Measurements from ENCODE around the gene TMEM250.

Gene TMEM250

DNA sequence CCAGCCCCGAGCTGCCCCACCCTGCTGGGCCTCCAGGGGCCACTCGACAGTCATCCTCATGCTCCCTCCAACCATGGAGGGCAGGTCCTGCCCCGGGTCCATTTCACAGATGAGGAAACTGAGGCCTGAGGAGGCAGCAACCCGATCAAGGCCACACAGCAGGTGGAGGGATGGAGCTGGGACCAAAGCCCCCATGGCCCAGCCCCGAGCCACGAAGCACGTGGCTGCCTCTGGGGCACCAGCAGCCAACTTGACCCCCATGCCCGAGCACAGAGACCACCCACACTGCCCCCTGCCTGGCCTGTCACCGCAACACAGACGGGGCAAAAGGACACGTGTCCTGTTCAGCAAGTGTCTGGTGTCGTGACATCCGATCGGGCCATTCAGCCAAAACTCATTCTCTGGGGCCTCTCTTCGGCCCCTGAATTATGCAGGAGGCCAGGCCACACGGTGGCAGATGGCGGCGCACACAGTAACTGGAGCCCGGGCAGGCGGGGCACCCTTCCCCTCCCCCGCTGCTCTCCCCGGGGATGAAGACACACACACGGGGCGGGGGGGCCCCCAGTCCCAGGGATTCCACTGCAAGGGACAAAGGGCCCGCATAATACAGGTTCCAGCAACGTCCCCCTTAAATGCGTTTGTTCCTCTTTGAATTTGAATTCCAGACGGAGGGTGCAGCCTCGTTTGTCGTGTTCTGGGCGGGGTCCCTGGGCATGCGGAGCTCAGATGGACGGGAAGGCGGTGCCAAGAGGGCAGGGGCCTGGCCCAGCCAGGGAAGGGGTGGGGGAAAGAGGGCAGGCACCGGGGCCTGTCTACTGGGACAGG lies 29.4 kb upstream of the TMEM250 start:
- DNase-seq (ENCODE audit: low read depth): no peak

DNA sequence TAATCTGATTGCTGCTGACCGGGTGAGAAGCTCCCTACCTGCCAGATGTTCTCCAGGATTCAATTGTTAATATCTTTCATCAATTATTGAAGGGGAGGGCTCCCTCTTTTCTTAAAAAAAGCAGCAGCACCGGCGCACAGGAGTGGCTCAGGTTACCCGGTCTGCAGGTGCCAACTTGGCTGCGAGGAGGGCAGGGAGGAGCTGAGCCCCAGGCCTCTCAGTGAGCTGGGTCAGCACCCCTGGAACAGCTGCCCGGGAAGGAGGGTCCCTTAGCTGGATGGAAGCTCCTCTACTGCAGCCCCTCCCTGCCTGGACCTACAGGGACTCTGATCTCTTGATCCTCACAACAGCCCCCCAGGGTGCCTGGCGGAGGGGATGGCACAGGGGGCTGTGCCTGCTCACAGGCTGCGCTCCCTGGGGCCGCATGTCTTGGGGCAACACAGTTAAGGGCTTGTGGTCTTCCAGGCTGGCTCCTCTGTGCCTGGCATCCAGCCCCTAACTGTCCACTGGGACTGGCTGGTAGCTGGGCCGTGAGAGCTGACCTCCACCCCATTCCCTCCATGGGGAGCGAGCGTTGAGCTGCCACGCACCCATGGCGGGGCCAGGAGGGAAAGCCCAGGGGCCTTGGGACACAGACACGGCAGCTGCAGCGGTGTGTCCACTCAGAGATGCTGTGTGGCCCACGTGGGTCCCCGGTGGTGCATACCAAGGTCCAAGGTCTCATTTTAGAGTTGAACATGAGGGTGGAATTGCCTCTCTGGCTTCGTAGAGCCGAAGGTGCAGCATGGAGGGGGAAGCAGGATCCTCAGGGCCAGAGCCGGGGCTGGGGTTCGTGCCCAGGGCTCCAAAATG lies 28.6 kb upstream of the TMEM250 start:
- no peak for DNase-seq (ENCODE audit: low read depth)

DNA sequence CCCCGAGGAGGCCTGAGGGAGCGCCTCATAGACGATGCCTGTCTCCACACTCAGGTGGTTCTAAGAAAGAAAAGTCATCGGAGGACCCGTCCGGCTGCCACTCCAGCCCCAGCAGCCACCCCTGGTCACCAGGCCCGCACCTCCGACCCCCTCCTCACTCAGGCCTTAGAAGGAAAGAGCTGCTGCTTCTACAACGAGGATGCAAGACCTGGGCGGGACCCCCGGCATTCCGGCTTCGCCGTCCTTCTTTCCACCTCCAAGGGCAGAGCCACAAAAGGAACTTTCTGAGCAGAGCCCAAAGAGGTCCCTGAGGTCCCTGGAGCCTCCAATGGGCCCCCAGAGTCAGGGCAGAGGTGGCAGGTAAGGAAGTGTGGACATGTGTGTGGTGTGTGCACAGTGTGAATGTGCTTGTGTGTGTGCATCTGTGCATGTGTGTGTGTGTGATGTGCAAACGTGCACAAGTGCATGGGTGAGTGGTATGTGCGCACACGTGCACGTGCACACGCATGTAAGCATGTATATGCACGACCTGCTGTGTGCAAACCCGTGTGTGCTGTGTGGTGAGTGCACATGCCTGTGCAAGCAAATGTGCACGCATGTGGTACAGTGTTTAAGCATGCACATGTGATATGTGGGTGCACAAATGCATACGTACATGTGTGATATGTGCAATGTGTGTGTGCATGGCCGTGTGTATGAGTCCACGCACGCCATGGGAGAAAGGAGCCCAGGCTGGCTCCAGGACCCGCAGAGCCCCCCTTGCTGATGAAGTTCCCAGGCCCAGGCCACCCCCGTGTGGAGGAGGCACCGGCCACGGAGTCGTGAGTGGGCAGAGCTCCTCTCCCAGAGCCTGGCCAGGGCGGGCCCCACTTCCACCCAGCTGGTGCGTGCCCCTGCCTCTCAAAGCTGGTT lies 27.7 kb upstream of the TMEM250 start:
- no peak for DNase-seq (ENCODE audit: low read depth)

DNA sequence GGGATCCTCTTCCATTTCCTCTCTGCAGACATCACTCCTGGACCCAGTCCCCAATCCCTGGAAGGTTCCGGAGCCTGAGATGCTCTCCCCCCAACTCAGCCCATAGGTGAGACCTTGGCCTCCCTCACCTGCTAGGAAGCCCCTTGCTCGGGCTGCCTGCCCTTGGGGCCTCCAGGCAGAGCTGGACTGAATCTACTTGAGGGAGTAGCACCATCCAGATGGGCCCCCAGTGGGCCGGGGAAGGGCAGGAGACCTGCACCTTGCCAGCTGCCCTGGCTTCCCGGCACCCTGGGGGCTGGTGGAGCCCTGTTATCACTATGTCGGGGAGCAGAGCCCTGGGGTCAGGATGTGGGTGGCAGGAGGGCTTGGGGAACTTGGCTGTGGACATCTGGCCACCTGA lies 26.9 kb upstream of the TMEM250 start:
- DNase-seq (ENCODE audit: low read depth): no peak

DNA sequence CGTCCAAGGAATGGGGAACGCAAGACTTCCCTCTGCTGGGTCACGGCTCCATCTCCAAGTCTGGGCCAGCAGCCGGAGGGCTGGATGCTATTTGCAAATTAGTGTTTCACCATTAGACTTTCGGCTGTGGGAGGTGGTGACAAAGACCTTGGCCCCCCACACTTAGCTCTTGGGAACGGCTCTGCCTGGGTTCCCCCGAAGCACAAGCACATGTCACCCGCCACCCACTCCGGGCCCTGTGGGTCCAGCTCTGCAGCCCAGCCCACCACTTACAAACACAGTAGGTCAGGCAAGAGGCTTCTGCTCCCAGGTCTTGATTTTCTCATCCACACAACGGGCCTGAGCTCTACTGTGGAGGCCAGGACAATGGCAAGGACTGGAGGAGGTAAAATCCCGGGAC lies 25.8 kb upstream of the TMEM250 start:
- DNase-seq (ENCODE audit: low read depth): no peak

DNA sequence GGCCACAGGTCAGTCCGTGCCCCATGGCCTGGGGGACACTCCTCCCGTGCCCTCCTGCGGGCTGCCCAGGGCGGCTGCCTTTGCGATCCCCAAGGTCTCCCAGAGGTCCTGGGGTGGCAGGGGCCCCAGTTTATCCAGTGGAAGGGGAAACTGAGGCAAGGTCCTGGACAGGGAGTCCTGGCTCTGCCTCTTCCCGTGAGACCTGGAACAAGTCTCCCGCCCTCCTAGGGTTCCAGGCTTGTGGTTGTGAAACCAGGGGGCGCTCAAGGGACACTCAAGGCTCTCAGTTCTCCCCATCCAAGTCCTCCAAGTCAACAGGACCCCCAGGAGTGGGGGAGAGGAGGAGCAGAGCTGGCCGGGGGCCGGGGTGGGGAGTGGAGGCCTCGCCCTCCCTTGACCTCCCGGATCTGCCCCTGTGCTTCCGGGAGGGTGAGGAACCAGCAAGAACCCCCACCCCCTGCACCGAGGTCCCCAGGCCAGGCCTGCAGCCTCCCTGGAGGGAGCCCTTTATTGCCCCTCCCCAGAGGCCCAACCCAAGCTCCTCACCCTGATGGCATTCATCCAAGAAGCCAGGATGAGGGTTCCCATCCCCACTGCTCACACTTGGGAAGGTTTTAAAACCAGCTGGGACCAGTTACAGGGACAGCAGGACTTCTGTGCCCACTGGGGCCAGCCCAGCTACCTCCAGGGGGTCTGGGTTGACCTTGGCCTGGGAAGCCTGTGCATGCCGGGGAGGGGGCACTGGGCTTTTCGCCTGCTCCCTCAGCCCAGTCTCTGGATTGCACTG lies 24.7 kb upstream of the TMEM250 start:
- no peak for DNase-seq (ENCODE audit: low read depth)

DNA sequence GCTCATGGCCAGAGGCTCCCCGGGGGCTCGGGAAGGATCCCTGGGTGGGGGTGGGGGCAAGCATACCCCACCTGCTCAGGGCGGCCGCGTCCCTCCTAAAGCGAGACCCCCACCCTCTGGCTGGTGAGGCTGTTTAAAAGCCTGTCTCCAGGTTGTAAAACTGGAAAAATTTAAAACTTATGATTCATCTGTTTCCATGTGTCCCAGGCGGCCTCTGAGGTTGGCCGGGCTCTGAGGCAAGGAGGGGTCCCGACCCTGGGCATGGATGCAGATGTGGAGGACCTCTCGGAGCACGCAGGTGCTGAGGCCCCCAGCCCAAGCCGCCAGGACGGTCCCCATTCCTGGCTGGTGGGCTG lies 24.2 kb upstream of the TMEM250 start:
- no peak for DNase-seq (ENCODE audit: low read depth)

DNA sequence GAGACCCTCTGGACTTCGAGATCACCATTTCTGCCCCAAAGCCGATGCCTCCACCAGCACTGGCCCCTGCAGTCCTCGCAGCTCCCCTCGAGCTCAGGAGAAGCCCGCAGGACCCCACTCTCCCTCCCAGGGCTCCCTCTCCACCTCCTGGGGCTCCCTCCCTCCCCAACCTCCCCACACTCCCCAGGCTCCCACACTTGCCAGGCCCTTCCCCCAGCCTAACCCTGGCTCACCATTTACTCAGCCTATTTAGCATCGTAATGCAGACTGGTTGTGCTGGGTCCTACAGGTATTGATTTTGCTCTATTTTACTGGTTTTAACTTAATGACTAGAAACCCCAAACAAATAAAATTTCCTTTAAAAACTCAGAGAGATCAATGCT lies 23.7 kb upstream of the TMEM250 start:
- no peak for DNase-seq (ENCODE audit: low read depth)

DNA sequence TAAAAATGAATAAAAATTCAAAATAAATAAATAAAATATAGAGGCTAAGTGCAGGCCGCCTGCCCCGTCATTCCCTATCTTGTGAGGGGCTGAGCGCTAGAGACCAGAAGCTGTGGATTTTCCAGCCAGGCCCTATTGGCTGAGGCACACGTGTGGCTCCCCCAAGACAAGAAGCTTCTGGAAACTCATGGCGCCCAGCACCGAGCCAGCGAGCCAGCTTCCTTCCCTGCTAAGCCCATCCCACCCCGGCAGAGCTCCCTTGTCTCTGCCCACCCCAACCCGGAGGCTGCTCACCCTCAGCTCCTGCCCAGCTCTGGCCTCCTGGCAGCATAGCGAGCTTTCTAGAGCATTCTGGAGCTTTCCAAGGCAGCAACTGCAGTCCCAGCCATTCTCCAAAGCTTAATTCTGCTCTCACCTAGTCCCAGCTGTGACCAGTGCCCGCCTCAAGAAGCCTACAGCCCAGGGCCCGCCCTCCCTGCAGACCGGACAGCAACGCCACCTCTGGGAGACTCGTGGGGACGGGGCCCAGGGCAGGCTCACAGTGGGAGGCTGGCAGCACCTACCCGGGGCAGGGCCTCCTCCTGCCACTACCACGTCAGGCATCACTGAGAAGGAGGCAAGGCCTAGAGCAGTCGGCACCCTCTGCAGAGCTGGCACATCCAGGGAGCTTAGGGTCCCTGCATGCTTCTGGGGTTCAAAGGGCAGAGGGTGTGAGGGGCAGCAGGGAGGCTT lies 23.2 kb upstream of the TMEM250 start:
- DNase-seq (ENCODE audit: low read depth): no peak

DNA sequence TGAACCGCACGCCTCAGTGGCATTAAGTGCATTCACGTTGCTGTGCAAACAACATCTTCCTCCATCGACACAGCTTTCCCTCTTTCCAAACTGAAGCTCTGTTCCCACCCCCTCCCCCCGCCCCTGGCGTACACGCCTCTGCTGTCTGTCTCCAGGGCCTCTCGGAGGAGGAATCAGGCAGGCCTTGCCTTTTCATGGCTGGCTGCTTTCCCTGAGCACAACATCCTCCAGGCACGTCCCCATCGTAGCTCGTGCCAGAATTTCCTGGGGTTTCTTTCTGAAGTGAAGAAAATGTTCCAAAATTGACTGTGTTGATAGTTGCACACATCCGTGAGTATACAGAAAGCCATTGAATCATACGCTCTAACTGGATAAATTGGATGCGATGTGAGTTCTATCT lies 22.3 kb upstream of the TMEM250 start:
- DNase-seq (ENCODE audit: low read depth): no peak

DNA sequence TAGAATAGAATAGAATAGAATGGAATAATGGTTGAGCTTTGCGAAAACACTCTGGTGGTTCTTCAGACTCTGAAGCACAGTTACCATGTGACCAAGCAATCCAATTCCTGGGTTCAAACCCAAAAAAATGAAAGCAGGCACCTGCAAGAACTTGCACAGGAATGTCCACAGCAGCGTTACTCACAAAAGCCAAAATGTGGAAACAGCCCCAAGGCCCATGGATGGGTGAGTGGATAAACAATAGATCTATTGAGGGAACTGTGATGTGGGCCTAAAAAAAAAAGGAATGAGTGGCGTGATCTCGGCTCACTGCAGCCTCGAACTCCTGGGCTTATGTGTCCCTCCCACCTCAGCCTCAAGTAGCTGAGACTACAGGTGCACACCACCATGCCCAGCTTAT lies 21.4 kb upstream of the TMEM250 start:
- no peak for DNase-seq (ENCODE audit: low read depth)

DNA sequence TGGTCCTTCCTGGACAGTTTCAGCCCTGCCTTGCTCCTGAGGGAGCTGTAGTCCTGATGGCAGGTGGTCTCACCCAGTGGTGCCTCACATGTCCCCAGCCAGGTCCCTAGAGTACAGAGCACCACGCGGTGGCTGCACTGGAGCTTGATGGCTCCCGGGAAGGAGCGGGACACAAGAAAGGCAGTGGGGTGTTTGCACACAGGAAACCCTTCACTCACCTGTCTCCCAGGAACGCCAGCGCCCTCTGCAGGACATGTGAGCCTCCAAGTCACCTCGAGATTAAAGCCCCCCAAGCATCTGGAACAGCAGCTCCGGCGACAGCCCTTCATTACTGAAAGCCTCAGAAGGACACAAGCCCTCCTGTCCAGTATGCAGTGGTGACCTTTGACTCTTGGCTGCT lies 19.9 kb upstream of the TMEM250 start:
- no peak for DNase-seq (ENCODE audit: low read depth)

DNA sequence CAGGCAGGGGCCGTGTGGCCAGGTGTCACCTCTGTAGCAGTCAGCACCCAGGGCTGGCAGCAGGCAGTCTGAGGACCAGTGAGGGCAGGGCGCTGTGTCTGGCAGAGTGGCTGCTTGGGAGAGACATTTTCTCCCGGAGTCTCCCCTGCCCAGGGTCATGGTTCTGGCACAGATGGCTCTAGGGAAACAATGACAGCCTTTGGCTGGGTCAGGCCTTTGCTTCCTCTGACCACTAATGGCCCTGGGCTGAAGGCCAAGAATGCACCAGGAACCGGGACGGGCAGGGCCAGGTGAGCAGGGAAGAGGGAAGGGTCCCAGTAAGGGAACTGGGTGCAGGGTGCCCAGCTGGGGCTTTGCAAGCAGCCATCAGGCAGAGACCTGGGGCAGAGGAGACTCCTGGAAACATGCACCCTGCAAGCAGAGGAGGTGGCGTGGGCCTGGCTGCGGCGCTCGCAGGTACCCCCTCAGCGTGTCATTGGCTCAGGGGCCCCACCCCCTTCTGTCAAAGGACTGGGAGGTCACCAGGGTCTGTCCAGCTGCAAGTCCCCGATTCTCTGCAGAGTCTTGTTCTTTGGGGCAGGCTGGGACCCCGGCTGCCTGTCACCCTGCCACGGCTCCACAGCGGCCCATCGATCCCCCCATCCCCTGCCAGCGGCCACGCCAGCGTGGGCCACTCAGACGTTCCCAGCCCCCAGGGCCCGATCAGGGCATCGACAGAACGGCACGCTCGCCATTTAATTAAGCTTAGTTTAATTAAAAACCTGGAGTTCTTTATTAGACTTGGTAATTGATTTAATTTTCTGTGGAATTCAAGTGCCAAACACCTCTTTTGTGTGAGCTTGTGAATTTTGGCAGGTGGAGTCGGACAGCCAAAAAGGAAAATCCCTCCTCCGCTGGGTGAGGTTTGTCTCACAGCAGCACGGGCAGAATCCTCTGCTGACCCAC lies 18.9 kb upstream of the TMEM250 start:
- DNase-seq (ENCODE audit: low read depth): no peak

DNA sequence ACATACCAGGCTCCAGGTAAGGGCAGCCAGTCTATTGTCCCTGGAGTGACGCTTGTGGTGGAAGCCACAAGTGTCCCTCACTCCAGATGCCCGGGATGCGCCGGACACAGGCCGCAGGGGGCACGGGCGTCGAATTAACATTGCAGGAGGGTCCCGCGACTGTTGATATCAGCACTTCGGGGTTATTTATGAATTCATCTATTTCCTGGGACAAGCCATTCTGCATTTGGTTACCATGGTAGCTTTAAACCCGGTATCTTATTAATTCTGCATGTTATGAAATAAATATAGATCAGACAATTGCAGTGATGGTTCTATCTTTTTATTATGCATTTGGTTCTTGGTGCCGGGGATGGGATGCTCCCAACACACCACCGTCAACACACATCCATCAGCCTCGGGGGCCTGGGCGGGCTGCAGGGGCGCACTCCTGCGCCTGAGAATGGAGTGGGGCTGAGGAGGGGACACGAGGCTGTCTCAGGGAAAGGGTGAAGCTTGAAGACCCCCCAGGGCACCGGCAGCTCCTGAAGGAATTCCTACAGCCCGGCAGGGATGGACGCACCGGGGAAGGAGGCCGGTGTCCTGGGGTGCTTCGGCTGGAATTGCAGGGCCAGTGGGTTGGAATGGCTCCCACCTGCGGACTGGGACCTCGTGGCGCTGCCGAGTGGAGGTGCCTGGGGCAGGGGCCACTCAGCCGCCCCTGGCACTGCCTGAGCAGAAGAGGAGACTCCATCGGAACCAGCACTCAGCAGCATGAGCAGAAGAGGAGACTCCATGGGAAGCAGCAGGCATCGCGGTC lies 17.7 kb upstream of the TMEM250 start:
- no peak for DNase-seq (ENCODE audit: low read depth)

DNA sequence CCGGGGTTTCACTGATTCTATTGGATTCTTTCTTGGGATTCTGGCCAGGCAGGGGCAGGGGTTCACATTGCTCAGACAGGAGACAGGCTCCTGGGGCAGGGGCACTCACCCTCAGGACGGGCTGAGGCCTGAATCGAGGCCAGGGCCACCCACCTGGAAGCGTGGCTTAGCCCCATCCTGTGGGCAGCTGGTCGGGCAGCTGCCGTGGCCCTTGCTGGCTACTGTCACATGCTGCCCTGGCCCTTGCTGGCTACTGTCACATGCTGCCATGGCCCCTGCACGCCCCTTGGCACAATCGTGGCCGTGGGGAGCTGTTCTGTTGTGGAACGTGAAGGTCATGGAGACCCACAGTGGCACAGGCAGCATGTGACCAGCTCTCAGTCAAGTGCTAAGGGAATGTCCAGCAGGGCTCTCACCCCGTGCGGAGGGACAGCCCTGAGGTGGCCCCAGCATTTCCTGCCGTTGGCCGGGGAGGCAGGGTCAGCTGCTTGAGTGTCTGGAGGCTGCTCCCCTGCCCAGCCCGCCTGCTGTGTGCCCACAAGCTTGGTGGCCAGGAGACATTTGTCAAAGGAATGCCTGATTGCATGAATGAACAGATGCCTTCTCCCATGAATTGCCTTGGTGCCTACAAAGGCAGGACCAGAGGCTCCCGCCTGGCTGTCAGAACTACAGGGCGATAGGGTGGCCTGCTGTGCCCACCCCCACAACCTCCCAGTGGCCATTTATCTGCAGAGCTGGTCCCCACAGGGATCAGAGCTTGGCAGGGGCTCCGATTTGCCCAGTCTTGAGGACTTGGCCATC lies 16.9 kb upstream of the TMEM250 start:
- no peak for DNase-seq (ENCODE audit: low read depth)

DNA sequence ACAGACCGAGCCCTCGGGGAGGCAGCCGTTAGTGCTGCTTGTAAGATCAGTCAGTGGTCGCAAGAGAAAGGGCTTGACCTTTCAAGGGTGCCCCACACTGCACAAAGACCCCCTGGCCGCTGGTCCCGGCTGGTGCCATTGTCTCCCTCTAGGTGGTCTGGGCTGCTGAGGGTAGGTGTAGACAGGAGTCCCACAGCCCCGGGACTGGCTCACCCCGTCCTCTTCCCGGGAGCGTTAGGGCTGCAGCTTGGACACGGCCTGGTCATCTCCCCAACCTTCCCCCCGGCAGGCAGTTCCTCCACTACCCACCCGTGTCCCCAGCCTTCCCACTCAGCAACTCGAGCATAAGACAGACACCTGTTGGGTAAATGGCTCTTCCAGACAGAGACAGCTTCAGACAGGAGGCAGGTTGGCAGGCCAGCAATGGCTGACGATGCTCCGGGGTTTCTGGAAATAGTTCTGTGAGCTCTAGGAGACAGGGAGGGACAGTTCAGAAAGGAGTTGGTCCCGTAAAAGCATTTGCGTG lies 15.3 kb upstream of the TMEM250 start:
- no peak for DNase-seq (ENCODE audit: low read depth)

DNA sequence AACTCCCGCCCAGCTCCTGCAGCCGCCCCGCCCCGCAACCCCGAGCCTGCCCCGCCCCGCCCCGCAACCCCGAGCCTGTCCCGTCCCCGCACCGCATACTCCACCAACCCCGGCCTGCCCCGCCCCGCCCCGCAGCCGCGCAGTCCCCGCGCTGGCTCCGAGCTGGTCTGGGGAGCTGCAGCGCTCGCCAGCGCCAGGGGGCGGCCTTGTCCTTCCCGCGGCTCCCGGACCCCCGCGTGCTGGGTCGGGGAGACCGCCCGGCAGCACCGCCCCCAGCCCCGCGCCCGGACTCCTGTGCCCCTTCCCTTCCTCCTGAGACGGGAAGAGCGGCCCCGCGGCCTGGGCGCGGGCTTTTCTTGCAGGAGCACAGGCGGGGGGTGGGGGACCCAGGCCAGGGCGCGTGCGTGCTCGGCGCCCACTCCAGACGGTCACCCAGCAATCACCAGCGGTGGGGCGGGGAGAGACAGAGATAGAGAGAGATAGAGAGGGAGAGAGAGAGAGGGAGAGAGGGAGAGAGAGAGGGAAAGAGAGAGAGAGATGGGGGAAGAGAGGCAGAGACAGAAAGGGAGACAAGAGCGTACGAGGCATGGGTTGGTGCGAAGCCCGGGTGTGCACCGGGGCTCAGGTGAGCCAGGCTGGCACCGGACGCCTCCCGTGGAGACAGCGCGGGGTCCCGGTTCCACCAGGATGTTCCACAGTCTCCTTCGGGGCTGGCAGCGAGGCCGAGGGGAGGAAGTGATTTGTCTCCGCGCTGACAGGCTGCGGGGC lies 14.7 kb upstream of the TMEM250 start:
- DNase-seq (ENCODE audit: low read depth): no peak

Measured in GM04504 (cell line).